ENCODE measurements around the gene CYP2W1. TPM values are rescaled to one million over a fixed set of nuclear protein-coding genes. Genes with fewer than 3 reads are reported as not detected.

Gene CYP2W1
- total RNA-seq, 1 donor from 2014 or later, result not detected

DNA sequence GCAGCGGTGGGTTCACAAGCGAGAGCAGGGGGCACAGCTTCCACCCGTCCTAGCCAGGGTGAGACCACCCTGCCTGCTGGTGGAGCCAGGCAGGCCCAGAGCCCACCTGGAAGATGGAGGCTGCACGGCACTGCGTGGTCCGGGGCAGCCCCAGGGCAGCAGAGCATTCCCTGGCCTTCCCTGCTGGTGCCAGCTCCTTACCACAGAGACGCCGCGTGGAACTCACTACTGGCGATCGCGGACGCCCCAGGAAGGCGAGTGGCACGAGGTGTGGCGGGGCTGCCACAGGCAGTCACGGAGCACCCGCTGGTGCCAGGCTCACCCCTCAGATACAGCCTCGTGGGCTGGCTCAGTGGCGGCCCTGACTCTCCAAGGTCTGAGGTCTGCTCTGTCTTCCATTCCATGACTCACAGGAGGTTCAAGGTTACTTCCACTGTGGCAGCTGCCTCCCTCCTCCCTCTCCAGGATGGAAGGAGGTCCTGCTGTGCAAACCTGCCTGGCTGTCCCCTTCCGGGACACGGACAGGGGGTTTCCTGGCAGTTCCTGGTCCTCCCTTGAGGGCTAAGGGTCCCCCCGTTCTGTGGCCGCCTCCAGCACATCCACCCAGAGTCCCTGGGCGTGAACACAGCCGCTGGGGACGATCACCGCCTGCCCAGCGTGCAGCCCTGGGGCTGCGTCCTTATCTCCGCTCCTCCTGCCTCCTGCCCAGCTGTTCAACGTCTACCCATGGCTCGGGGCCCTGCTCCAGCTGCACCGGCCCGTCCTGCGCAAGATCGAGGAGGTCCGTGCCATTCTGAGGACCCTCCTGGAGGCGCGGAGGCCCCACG is 3.1 kb downstream of the CYP2W1 start:
- TF ChIP-seq EZH2 (IDR thresholded peaks at IDR 0.05; ENCODE audit: insufficient read depth, low read length) (no peak), CTCF (IDR thresholded peaks at IDR 0.05; ENCODE audit: insufficient read depth, low read depth, low read length) (no peak)
- no peak overlapping the region for H3K9ac ChIP-seq (ENCODE audit: low read length)
- Mint-ChIP-seq H3K27ac (ENCODE audit: unreplicated experiment) (no peak overlapping the region), H3K36me3 (ENCODE audit: low read depth, unreplicated experiment) (no peaks in the 10 kb centered on the region), H3K4me3 (ENCODE audit: unreplicated experiment) (no peak overlapping the region), H3K27me3 (ENCODE audit: low read depth, unreplicated experiment) (no peaks in the 10 kb centered on the region), H3K4me1 (ENCODE audit: low read depth, unreplicated experiment) (peaks cover 2% of the 10 kb centered on the region), H3K9me3 (ENCODE audit: unreplicated experiment) (no peaks in the 10 kb centered on the region)
- H3K27me3 ChIP-seq (ENCODE audit: insufficient read depth, low read length), result no peaks in the 10 kb centered on the region
- H3K4me1 ChIP-seq (ENCODE audit: insufficient read depth, low read length), result peaks cover 3% of the 10 kb centered on the region
- H3K36me3 ChIP-seq (ENCODE audit: insufficient read depth, low read length), result no peaks in the 10 kb centered on the region
- no peak overlapping the region for H3K4me2 ChIP-seq (ENCODE audit: low read length)
- no peak for FAIRE-seq
- no peaks in the 10 kb centered on the region for H4K20me1 ChIP-seq (ENCODE audit: insufficient read depth, low read length)
- H3K79me2 ChIP-seq (ENCODE audit: insufficient read depth, low read length), result no peaks in the 10 kb centered on the region
- DNase-seq (ENCODE audit: low read depth), result no peak
- H3K4me3 ChIP-seq (ENCODE audit: insufficient read depth, low read depth, low read length), result no peak overlapping the region
- H2AFZ ChIP-seq (ENCODE audit: low read depth, low read length), result no peak overlapping the region
- no peaks in the 10 kb centered on the region for H3K9me3 ChIP-seq (ENCODE audit: insufficient read depth, low read depth, low read length)
- H3K27ac ChIP-seq (ENCODE audit: low read depth, low read length), result no peak overlapping the region

- Histone ChIP-seq H3K36me3 (ENCODE audit: insufficient read depth, low read length) (no peaks in the 10 kb centered on the region), H3K4me2 (ENCODE audit: low read length) (no peak overlapping the region), H3K27ac (ENCODE audit: low read depth, low read length) (no peak overlapping the region), H4K20me1 (ENCODE audit: insufficient read depth, low read length) (no peaks in the 10 kb centered on the region), H2AFZ (ENCODE audit: low read depth, low read length) (no peak overlapping the region), H3K27me3 (ENCODE audit: insufficient read depth, low read length) (no peaks in the 10 kb centered on the region), H3K79me2 (ENCODE audit: insufficient read depth, low read length) (no peaks in the 10 kb centered on the region), H3K9ac (ENCODE audit: low read length) (no peak overlapping the region), H3K4me3 (ENCODE audit: insufficient read depth, low read depth, low read length) (no peak overlapping the region), H3K9me3 (ENCODE audit: insufficient read depth, low read depth, low read length) (no peaks in the 10 kb centered on the region), H3K4me1 (ENCODE audit: insufficient read depth, low read length) (peaks cover 3% of the 10 kb centered on the region)
- H3K27me3 Mint-ChIP-seq (ENCODE audit: low read depth, unreplicated experiment), result no peaks in the 10 kb centered on the region
- no peak overlapping the region for H3K4me3 Mint-ChIP-seq (ENCODE audit: unreplicated experiment)
- H3K36me3 Mint-ChIP-seq (ENCODE audit: low read depth, unreplicated experiment), result no peaks in the 10 kb centered on the region
- no peaks in the 10 kb centered on the region for H3K9me3 Mint-ChIP-seq (ENCODE audit: unreplicated experiment)
- DNase-seq (ENCODE audit: low read depth) (no peak), FAIRE-seq (no peak)
- H3K27ac Mint-ChIP-seq (ENCODE audit: unreplicated experiment), result no peak overlapping the region
- peaks cover 2% of the 10 kb centered on the region for H3K4me1 Mint-ChIP-seq (ENCODE audit: low read depth, unreplicated experiment)
- no peak for TF ChIP-seq CTCF (IDR thresholded peaks at IDR 0.05; ENCODE audit: insufficient read depth, low read depth, low read length)
- no peak for TF ChIP-seq EZH2 (IDR thresholded peaks at IDR 0.05; ENCODE audit: insufficient read depth, low read length)
Measured at GRCh38 chr7:986766-987751, 4.1 kb downstream of the CYP2W1 start.
